Measurements from ENCODE around the gene SLC44A5.

DNA sequence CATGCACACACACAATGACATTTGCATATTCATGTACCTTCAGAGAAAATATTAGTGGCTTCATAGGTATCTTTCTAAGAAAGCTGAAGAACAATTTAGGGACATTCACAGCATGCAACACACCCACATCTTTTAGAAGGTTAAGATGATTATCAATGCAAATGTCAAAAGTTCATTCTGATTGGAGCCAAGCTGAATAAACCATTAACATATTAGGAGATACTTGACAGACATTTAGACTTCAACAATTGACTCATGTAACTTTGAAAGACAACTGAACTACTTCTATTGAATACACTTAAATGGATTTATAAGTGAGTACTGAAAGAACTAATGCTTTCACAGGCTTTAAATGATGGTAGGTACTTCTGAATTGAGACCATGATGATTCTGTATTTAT, 365.7 kb downstream of the SLC44A5 start:
- TF ChIP-seq, protein P1, sequence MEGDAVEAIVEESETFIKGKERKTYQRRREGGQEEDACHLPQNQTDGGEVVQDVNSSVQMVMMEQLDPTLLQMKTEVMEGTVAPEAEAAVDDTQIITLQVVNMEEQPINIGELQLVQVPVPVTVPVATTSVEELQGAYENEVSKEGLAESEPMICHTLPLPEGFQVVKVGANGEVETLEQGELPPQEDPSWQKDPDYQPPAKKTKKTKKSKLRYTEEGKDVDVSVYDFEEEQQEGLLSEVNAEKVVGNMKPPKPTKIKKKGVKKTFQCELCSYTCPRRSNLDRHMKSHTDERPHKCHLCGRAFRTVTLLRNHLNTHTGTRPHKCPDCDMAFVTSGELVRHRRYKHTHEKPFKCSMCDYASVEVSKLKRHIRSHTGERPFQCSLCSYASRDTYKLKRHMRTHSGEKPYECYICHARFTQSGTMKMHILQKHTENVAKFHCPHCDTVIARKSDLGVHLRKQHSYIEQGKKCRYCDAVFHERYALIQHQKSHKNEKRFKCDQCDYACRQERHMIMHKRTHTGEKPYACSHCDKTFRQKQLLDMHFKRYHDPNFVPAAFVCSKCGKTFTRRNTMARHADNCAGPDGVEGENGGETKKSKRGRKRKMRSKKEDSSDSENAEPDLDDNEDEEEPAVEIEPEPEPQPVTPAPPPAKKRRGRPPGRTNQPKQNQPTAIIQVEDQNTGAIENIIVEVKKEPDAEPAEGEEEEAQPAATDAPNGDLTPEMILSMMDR (IDR thresholded peaks at IDR 0.05; ENCODE audit: low read length), result no peak
- no peak for TF ChIP-seq EZH2 (IDR thresholded peaks at IDR 0.05; ENCODE audit: borderline replicate concordance, low read length)

Measured in OCI-LY1 (cell line).